ENCODE measurements around the gene NFIX. TPM values are rescaled to one million over a fixed set of nuclear protein-coding genes. Genes with fewer than 3 reads are reported as not detected.
A peak's percentile ranks its signal among the peaks of the same experiment; 100 is the strongest.

The NFIX gene
- total and polyA plus RNA-seq, 2 donors from 2014 or later, result 4.3 to 65.0 TPM

GRCh38 chr19:13056052-13056660 is 60.9 kb downstream of the NFIX start:
- peak in 2 of 5 donors; percentile 50 to 71 for DNase-seq
- Histone ChIP-seq H3K4me1 (ENCODE audit: control insufficient read depth in 2 of 3, insufficient read depth in 2 of 3, low read depth in 1 of 3, low read length in 3 of 3) (peaks cover 0 to 53% (median 34%) of the 10 kb centered on the region in 3 donors), H3K36me3 (ENCODE audit: control insufficient read depth in 2 of 3, insufficient read depth in 3 of 3, low read length in 3 of 3) (no peaks in the 10 kb centered on the region), H3K27me3 (ENCODE audit: control insufficient read depth, insufficient read depth, low read length) (no peaks in the 10 kb centered on the region), H3K9me3 (ENCODE audit: control insufficient read depth in 2 of 3, insufficient read depth in 1 of 3, low read length in 3 of 3) (no peaks in the 10 kb centered on the region), H3K9ac (ENCODE audit: low read length in 3 of 3) (peak overlapping the region in 1 of 3 donors; percentile 34), H3K27ac (ENCODE audit: low read depth in 2 of 2, low read length in 2 of 2) (peak overlapping the region; percentile 63 to 93), H3K4me3 (ENCODE audit: low read length in 3 of 3) (no peak overlapping the region)
- FAIRE-seq, result no peak
- TF ChIP-seq CTCF (IDR thresholded peaks at IDR 0.05; ENCODE audit: borderline replicate concordance, extremely low read depth, insufficient read depth), result no peak
- intact Hi-C loops (cut with DNase I), result no loop called here

- no peak for TF ChIP-seq CTCF (IDR thresholded peaks at IDR 0.05; ENCODE audit: borderline replicate concordance, extremely low read depth, insufficient read depth)
- Histone ChIP-seq H3K4me3 (ENCODE audit: low read length in 3 of 3) (no peak overlapping the region), H3K4me1 (ENCODE audit: control insufficient read depth in 2 of 3, insufficient read depth in 2 of 3, low read depth in 1 of 3, low read length in 3 of 3) (peaks cover 0 to 48% (median 27%) of the 10 kb centered on the region in 3 donors), H3K27ac (ENCODE audit: low read depth in 2 of 2, low read length in 2 of 2) (peak overlapping the region in 1 of 2 donors; percentile 39), H3K9ac (ENCODE audit: low read length in 3 of 3) (no peak overlapping the region), H3K36me3 (ENCODE audit: control insufficient read depth in 2 of 3, insufficient read depth in 3 of 3, low read length in 3 of 3) (no peaks in the 10 kb centered on the region), H3K27me3 (ENCODE audit: control insufficient read depth, insufficient read depth, low read length) (peaks cover 4% of the 10 kb centered on the region), H3K9me3 (ENCODE audit: control insufficient read depth in 2 of 3, insufficient read depth in 1 of 3, low read length in 3 of 3) (no peaks in the 10 kb centered on the region)
- FAIRE-seq (no peak), DNase-seq (no peak)
- intact Hi-C loops (cut with DNase I), result no loop called here
These were observed 61.9 kb downstream of the NFIX start for GRCh38 chr19:13057147-13057572.

GRCh38 chr19:13057744-13058143 is 62.5 kb downstream of the NFIX start:
- H3K27me3 ChIP-seq (ENCODE audit: control insufficient read depth, insufficient read depth, low read length), result peaks cover 6% of the 10 kb centered on the region
- FAIRE-seq (no peak), DNase-seq (peak in 2 of 5 donors; percentile 43 to 89)
- TF ChIP-seq CTCF (IDR thresholded peaks at IDR 0.05; ENCODE audit: borderline replicate concordance, extremely low read depth, insufficient read depth), result no peak
- intact Hi-C loops (cut with DNase I), result no loop called here
- H3K27ac ChIP-seq (ENCODE audit: low read depth in 2 of 2, low read length in 2 of 2), result no peak overlapping the region
- no peaks in the 10 kb centered on the region for H3K36me3 ChIP-seq (ENCODE audit: control insufficient read depth in 2 of 3, insufficient read depth in 3 of 3, low read length in 3 of 3)
- H3K4me1 ChIP-seq (ENCODE audit: control insufficient read depth in 2 of 3, insufficient read depth in 2 of 3, low read depth in 1 of 3, low read length in 3 of 3), result peaks cover 0 to 42% (median 21%) of the 10 kb centered on the region in 3 donors
- H3K9ac ChIP-seq (ENCODE audit: low read length in 3 of 3), result no peak overlapping the region
- no peak overlapping the region for H3K4me3 ChIP-seq (ENCODE audit: low read length in 3 of 3)
- no peaks in the 10 kb centered on the region for H3K9me3 ChIP-seq (ENCODE audit: control insufficient read depth in 2 of 3, insufficient read depth in 1 of 3, low read length in 3 of 3)
